ENCODE measurements around the gene PIGN.

The PIGN gene

DNA sequence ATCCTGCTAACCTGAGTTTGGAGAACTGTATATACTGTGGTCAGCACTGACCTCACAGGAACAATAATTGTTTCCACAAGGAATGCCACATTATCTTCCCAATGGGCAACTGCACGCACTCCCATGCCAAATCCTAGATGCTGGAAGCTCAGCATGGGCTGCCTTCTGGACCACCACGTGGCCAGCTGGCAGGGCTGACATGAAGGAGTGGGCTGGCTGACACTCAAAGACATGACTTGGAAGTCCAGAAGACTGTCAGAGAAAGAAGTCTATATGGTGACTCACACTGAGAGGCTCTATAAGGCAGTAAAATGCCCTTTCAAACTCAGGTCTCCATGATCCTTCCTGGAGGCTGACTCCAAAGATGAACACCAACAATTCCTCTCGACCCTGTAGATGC, 195.7 kb downstream of the PIGN start:
- WGBS (ENCODE audit: extremely low coverage, insufficient coverage, low lambda C conversion rate), result no CpG with 5 or more reads among the region's 3 CpGs
- H4K8ac ChIP-seq (ENCODE audit: low read depth, low read length), result no peak overlapping the region
- H3K27me3 ChIP-seq (ENCODE audit: insufficient read depth, low read length, poor library complexity), result no peaks in the 10 kb centered on the region
- H3K36me3 ChIP-seq (ENCODE audit: control insufficient read depth, insufficient read depth, low read length), result no peaks in the 10 kb centered on the region
- no peaks in the 10 kb centered on the region for H3K4me1 ChIP-seq (ENCODE audit: control insufficient read depth, low read depth, low read length)
- H3K4ac ChIP-seq (ENCODE audit: low read depth, low read length), result no peak overlapping the region
- no peaks in the 10 kb centered on the region for H3K79me1 ChIP-seq (ENCODE audit: low read length)
- no peak overlapping the region for H3K4me2 ChIP-seq (ENCODE audit: low read length)
- H2BK120ac ChIP-seq (ENCODE audit: low read depth, low read length), result no peak overlapping the region
- H3K4me3 ChIP-seq (ENCODE audit: low read length), result no peak overlapping the region
- no peak overlapping the region for H3K18ac ChIP-seq (ENCODE audit: low read length)
- no peak for DNase-seq
- no peak overlapping the region for H2BK15ac ChIP-seq (replicated peaks; ENCODE audit: low read depth)
- no peak overlapping the region for H3K27ac ChIP-seq (ENCODE audit: low read depth, low read length)
- H3K9ac ChIP-seq (ENCODE audit: low read length), result no peak overlapping the region
- H2BK5ac ChIP-seq (ENCODE audit: low read length), result no peak overlapping the region
- H2AK5ac ChIP-seq (ENCODE audit: low read length), result no peak overlapping the region
- no peak overlapping the region for H3K23ac ChIP-seq (ENCODE audit: low read length)
- H3K79me2 ChIP-seq (ENCODE audit: control insufficient read depth, insufficient read depth, low read length), result no peaks in the 10 kb centered on the region
- H4K5ac ChIP-seq (ENCODE audit: low read length), result no peak overlapping the region
- no peak overlapping the region for H3K56ac ChIP-seq (ENCODE audit: low read length)
